Activated naive CD4-positive, alpha-beta T cell treated with anti-CD3 and anti-CD28 coated beads, Interleukin-2, amount 50 U/mL, for 72 hours (primary cell): ENCODE results near the gene OS9. TPM values are rescaled to one million over a fixed set of nuclear protein-coding genes. Genes with fewer than 3 reads are reported as not detected.

Source experiments
- ATAC-seq, 2 donors: fragments of 150-1000 bp; cut with Tn5 transposase; 2 replicates each; pipeline ENCODE4 v1.10.0; 2021; ENCODE audit warnings: mild to moderate bottlenecking in 2 of 2, moderate library complexity in 2 of 2
- DNase-seq, 2 donors: peaks; one replicate each; pipeline ENCODE4 v3.0.0; 2021 to 2022; ENCODE audit warnings: low spot score in 2 of 2
- H3K27ac Mint-ChIP-seq, 2 donors: one replicate each; pipeline ENCODE4 v1.8.0; 2022; ENCODE audit warnings: mild to moderate bottlenecking in 2 of 2, mixed read lengths in 2 of 2
- H3K36me3 Mint-ChIP-seq, 2 donors: one replicate each; pipeline ENCODE4 v1.8.0; 2022; ENCODE audit warnings: mixed read lengths in 2 of 2
- H3K9me3 Mint-ChIP-seq, 2 donors: one replicate each; pipeline ENCODE4 v1.8.0; 2022; ENCODE audit warnings: mixed read lengths in 2 of 2
- total RNA-seq, 2 donors: library from RNA; stranded (reverse); gene quantifications; one replicate each; pipeline ENCODE4 v1.2.3, GENCODE V29; 2022

OS9 gene
- total RNA-seq, 2 donors from 2014 or later = 87.1 to 116 TPM

GRCh38 chr12:57763881-57764661 is 70.1 kb downstream of the OS9 start:
- H3K36me3 Mint-ChIP-seq = peaks cover 15 to 25% of the 10 kb centered on the region in 2 donors
- DNase-seq (no peak), ATAC-seq (no peak)
- peak overlapping the region; percentile 11 to 83 for H3K27ac Mint-ChIP-seq
- no peaks in the 10 kb centered on the region for H3K9me3 Mint-ChIP-seq

- Mint-ChIP-seq H3K9me3 (no peaks in the 10 kb centered on the region), H3K36me3 (peaks cover 12 to 26% of the 10 kb centered on the region in 2 donors), H3K27ac (peak overlapping the region; percentile 14 to 83)
- DNase-seq (no peak), ATAC-seq (peak; percentile 14 to 23)
Measured at GRCh38 chr12:57764662-57765002, 70.7 kb downstream of the OS9 start.

GRCh38 chr12:57765003-57765697 is 71.2 kb downstream of the OS9 start:
- peaks cover 11 to 32% of the 10 kb centered on the region in 2 donors for H3K36me3 Mint-ChIP-seq
- ATAC-seq = peak; percentile 79 to 84
- no peaks in the 10 kb centered on the region for H3K9me3 Mint-ChIP-seq
- DNase-seq = peak; percentile 62 to 78
- peak overlapping the region; percentile 41 to 83 for H3K27ac Mint-ChIP-seq

GRCh38 chr12:57765698-57766463 is 71.9 kb downstream of the OS9 start:
- DNase-seq (peak in 1 of 2 donors; percentile 25), ATAC-seq (peak in 1 of 2 donors; percentile 31)
- H3K9me3 Mint-ChIP-seq = no peaks in the 10 kb centered on the region
- peak overlapping the region; percentile 41 to 83 for H3K27ac Mint-ChIP-seq
- H3K36me3 Mint-ChIP-seq = peaks cover 11 to 39% of the 10 kb centered on the region in 2 donors

- Mint-ChIP-seq H3K27ac (peak within 1 kb of the TSS in 1 of 2 donors; percentile 83), H3K36me3 (peaks cover 11 to 40% of the 10 kb centered on the region in 2 donors), H3K9me3 (no peaks in the 10 kb centered on the region)
- peak in 1 of 2 donors; percentile 23 for ATAC-seq
- DNase-seq = no peak
Measured at GRCh38 chr12:57766464-57767304, 72.8 kb downstream of the OS9 start, which contains the start of gene CYP27B1. TSS of gene CYP27B1 (minus strand) at chr12:57767078. CDS start at chr12:57767041, 37 bp downstream.

GRCh38 chr12:57767305-57767698 is 73.4 kb downstream of the OS9 start:
- no peaks in the 10 kb centered on the region for H3K9me3 Mint-ChIP-seq
- DNase-seq (no peak), ATAC-seq (no peak)
- peaks cover 11 to 43% of the 10 kb centered on the region in 2 donors for H3K36me3 Mint-ChIP-seq
- no peak overlapping the region for H3K27ac Mint-ChIP-seq

- Mint-ChIP-seq H3K9me3 (no peaks in the 10 kb centered on the region), H3K27ac (no peak overlapping the region), H3K36me3 (peaks cover 11 to 45% of the 10 kb centered on the region in 2 donors)
- no peak for ATAC-seq
- DNase-seq = no peak
Measured at GRCh38 chr12:57767876-57768275, 73.9 kb downstream of the OS9 start.

- Mint-ChIP-seq H3K9me3 (no peaks in the 10 kb centered on the region), H3K36me3 (peaks cover 0 to 30% of the 10 kb centered on the region in 2 donors), H3K27ac (peak overlapping the region in 1 of 2 donors; percentile 94)
- DNase-seq (no peak), ATAC-seq (no peak)
Measured at GRCh38 chr12:57769594-57769993, 75.7 kb downstream of the OS9 start.

GRCh38 chr12:57770734-57771133 is 76.8 kb downstream of the OS9 start:
- Mint-ChIP-seq H3K27ac (peak overlapping the region in 1 of 2 donors; percentile 94), H3K36me3 (peaks cover 0 to 24% of the 10 kb centered on the region in 2 donors), H3K9me3 (no peaks in the 10 kb centered on the region)
- ATAC-seq (no peak), DNase-seq (no peak)

Other genes starting within 250 kb of the OS9 start
- gene INHBE, start 238.8 kb upstream of the OS9 start, total RNA-seq = under 1 TPM; 0.18 to 0.23 TPM
- gene GLI1, start 234.3 kb upstream of the OS9 start, total RNA-seq = under 1 TPM in 1 of 2 donors, not detected in 1; 0.49 TPM
- gene ARHGAP9, start 214.3 kb upstream of the OS9 start, total RNA-seq = 100 to 1,000 TPM; 151 to 195 TPM
- 100 to 1,000 TPM; 267 to 292 TPM for gene MARS1, start 206.1 kb upstream of the OS9 start, total RNA-seq
- 10 to 100 TPM; 24.9 to 79.8 TPM for gene DDIT3, start 173.6 kb upstream of the OS9 start, total RNA-seq
- gene MBD6, start 171.3 kb upstream of the OS9 start, total RNA-seq = 10 to 100 TPM; 66.4 to 77.5 TPM
- 100 to 1,000 TPM in 1 of 2 donors, 10 to 100 TPM in 1; 77.1 to 122 TPM for gene DCTN2, start 146.9 kb upstream of the OS9 start, total RNA-seq
- gene KIF5A, start 144.1 kb upstream of the OS9 start, total RNA-seq = 1 to 10 TPM in 1 of 2 donors, under 1 TPM in 1; 0.75 to 3.4 TPM
- 10 to 100 TPM; 13.8 to 43.7 TPM for gene PIP4K2C, start 102.9 kb upstream of the OS9 start, total RNA-seq
- 10 to 100 TPM; 14.5 to 33.5 TPM for gene DTX3, start 89.3 kb upstream of the OS9 start, total RNA-seq
- 1 to 10 TPM in 1 of 2 donors, under 1 TPM in 1; 0.68 to 4.8 TPM for gene ARHGEF25, start 82.7 kb upstream of the OS9 start, total RNA-seq
- 1 to 10 TPM; 2.6 to 3.2 TPM for gene B4GALNT1, start 60.9 kb upstream of the OS9 start, total RNA-seq
- gene AGAP2, start 44.6 kb downstream of the OS9 start, total RNA-seq = 10 to 100 TPM; 28.9 to 38.4 TPM
- gene TSPAN31, start 50.9 kb downstream of the OS9 start, total RNA-seq = 10 to 100 TPM in 1 of 2 donors, 1 to 10 TPM in 1; 9.7 to 15.1 TPM
- 100 to 1,000 TPM; 183 to 191 TPM for gene CDK4, start 58.2 kb downstream of the OS9 start, total RNA-seq
- 10 to 100 TPM; 17.4 to 26.4 TPM for gene MARCHF9, start 61.0 kb downstream of the OS9 start, total RNA-seq
- gene CYP27B1, start 72.9 kb downstream of the OS9 start, total RNA-seq = 10 to 100 TPM in 1 of 2 donors, 1 to 10 TPM in 1; 7.6 to 14.7 TPM
- 10 to 100 TPM; 21.3 to 28.5 TPM for gene METTL1, start 78.0 kb downstream of the OS9 start, total RNA-seq
- gene EEF1AKMT3, start 78.5 kb downstream of the OS9 start, total RNA-seq = 1 to 10 TPM; 3.1 to 3.6 TPM
- 10 to 100 TPM; 35.9 to 50.2 TPM for gene TSFM, start 88.7 kb downstream of the OS9 start, total RNA-seq
- gene AVIL, start 124.6 kb downstream of the OS9 start, total RNA-seq = 1 to 10 TPM in 1 of 2 donors, under 1 TPM in 1; 0.23 to 3.1 TPM
- gene CTDSP2, start 152.6 kb downstream of the OS9 start, total RNA-seq = 100 to 1,000 TPM in 1 of 2 donors, 10 to 100 TPM in 1; 76.3 to 103 TPM
- 10 to 100 TPM; 15.3 to 15.5 TPM for gene ATP23, start 247.4 kb downstream of the OS9 start, total RNA-seq